ENCODE results near the gene ATP8A2.

GRCh38 chr13:25380741-25381324 lies 9.1 kb downstream of the ATP8A2 start:
- no peak for TF ChIP-seq CTCF (conservative IDR thresholded peaks at IDR 0.05)
- TF ChIP-seq ZFX (IDR thresholded peaks at IDR 0.05), result no peak
